Measurements from ENCODE around the gene CYSRT1.

Gene CYSRT1

DNA sequence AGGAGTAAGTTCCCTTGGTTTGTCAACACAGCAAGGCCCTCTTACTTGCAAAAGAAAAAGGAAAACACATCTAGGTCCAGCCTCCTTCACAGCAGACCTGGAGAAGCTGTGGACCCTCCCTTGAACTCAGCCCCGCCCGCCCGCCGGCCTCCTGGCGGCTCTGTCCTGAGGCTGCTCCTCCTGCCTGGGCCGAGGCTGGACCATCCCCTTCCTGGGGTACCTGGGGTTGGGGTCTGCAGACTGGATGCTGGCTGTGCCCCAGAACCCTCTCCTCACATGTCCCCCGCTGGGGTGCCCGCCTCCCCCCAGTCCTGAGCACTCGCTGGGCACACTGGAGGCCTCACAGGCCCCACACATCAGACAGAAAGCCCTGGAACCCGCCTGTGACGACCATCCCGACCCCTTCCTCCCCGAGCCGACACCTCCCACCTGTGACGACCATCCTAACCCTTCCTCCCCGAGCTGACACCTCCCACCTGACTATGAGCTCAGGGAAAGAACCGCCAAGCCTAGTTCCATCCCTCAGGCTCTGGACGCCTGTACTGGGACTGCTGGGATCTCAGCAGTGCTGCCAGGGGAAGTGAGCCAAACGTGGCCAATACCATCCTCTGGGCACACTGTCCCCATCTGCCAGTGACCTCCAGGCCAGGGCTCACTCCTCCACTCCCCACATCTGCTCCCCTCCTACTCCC, 45.9 kb upstream of the CYSRT1 start:
- H3K27ac Mint-ChIP-seq: no peak overlapping the region
- peaks cover 19% of the 10 kb centered on the region for H3K36me3 Mint-ChIP-seq (ENCODE audit: low read depth)
- TF ChIP-seq, protein P1, sequence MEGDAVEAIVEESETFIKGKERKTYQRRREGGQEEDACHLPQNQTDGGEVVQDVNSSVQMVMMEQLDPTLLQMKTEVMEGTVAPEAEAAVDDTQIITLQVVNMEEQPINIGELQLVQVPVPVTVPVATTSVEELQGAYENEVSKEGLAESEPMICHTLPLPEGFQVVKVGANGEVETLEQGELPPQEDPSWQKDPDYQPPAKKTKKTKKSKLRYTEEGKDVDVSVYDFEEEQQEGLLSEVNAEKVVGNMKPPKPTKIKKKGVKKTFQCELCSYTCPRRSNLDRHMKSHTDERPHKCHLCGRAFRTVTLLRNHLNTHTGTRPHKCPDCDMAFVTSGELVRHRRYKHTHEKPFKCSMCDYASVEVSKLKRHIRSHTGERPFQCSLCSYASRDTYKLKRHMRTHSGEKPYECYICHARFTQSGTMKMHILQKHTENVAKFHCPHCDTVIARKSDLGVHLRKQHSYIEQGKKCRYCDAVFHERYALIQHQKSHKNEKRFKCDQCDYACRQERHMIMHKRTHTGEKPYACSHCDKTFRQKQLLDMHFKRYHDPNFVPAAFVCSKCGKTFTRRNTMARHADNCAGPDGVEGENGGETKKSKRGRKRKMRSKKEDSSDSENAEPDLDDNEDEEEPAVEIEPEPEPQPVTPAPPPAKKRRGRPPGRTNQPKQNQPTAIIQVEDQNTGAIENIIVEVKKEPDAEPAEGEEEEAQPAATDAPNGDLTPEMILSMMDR (IDR thresholded peaks at IDR 0.05; ENCODE audit: unreplicated experiment in 3 of 3): no peak
- H3K4me1 Mint-ChIP-seq: no peaks in the 10 kb centered on the region
- no peak overlapping the region for H3K4me3 Mint-ChIP-seq
- H3K27me3 Mint-ChIP-seq (ENCODE audit: low read depth): peaks cover 11% of the 10 kb centered on the region
- H3K9me3 Mint-ChIP-seq: no peaks in the 10 kb centered on the region

DNA sequence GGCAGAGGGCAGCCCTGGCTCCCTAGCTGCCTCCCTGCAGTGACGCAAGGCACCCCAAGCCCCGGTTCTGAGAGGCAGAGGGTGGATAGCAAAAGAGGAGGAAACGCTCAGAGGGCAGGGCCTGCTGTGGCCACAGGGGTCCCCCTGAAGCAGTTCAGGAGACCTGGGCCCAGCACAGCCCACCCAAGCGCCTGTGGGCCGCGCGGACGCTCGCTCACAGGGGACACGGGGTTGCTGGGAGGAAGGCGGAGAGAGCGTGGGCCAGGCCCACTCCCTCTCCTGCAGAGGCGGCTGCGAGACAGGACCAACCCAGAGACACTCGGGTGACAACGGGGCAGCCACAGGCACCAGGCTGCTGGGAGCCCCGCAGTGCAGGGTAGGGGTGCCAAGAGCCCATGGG, 45.2 kb upstream of the CYSRT1 start:
- TF ChIP-seq, protein P1 (IDR thresholded peaks at IDR 0.05; ENCODE audit: unreplicated experiment in 3 of 3): no peak
- H3K36me3 Mint-ChIP-seq (ENCODE audit: low read depth): peaks cover 24% of the 10 kb centered on the region
- H3K4me1 Mint-ChIP-seq: no peaks in the 10 kb centered on the region
- no peaks in the 10 kb centered on the region for H3K9me3 Mint-ChIP-seq
- peaks cover 11% of the 10 kb centered on the region for H3K27me3 Mint-ChIP-seq (ENCODE audit: low read depth)
- no peak overlapping the region for H3K4me3 Mint-ChIP-seq
- H3K27ac Mint-ChIP-seq: no peak overlapping the region

DNA sequence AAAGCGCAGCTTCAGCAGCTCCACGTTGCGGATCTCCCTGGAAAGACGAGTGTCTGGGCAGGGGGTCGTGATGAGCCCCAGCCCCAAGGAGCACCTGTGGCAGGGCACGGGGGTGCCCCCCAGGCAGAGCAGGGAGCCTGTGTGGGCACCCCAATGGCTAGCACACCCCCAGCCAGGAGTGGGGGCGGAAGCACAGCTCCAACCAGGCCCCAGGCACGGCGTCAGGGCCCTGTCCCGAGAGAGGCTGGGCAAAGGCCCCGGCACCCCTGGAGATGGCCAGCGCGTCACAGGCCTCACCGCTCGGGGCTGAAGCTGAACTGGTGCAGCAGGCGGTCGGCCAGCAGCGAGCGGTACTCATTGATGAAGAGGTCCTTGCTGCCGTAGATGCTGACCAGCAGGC, 44.5 kb upstream of the CYSRT1 start:
- Mint-ChIP-seq H3K36me3 (ENCODE audit: low read depth) (peaks cover 24% of the 10 kb centered on the region), H3K27me3 (ENCODE audit: low read depth) (peaks cover 7% of the 10 kb centered on the region), H3K27ac (no peak overlapping the region), H3K4me3 (no peak overlapping the region), H3K4me1 (no peaks in the 10 kb centered on the region), H3K9me3 (no peaks in the 10 kb centered on the region)
- TF ChIP-seq, protein P1 (IDR thresholded peaks at IDR 0.05; ENCODE audit: unreplicated experiment in 3 of 3): no peak

DNA sequence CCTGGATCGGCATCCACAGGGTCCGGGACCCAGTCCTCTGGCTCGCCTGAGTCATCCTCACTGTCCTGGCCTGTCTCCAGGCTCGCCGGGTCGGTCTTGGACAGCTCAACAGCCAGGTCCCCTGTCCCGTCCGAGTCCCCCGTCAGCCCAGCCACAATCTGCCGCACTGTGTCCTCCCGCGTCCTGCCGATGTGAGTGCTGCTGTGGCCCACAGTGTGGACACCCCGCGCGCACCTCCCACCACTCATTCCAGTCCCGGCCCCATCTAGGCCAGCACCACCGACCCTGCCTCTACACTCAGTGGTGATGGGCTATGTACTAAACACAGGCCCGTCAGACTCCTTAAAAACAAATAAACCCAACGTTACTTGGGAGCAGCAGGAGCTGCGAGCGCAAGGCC, 43.3 kb upstream of the CYSRT1 start:
- Mint-ChIP-seq H3K36me3 (ENCODE audit: low read depth) (peaks cover 22% of the 10 kb centered on the region), H3K27me3 (ENCODE audit: low read depth) (peaks cover under 1% of the 10 kb centered on the region), H3K9me3 (no peaks in the 10 kb centered on the region), H3K4me1 (peaks cover 2% of the 10 kb centered on the region), H3K4me3 (no peak overlapping the region), H3K27ac (no peak overlapping the region)
- TF ChIP-seq, protein P1 (IDR thresholded peaks at IDR 0.05; ENCODE audit: unreplicated experiment in 3 of 3): no peak

DNA sequence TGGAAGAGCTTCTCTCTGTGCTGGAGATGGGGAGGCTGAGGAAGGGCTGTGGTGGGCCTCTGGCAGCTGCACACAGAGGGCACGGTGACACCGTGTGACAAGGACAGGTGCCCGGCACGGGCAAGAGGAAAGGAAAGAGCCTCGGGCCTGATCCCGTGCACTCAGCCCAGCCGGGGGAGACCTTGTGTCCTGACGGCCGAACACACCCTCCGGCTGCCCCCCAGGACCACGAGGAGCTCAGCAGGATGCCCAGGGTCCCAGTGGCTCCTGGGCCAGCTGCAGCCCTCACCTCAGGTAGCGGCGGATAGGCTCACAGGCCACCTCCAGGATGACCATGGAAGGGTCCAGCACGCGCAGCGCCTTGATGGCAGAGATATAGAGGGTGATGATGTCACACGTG, 42.1 kb upstream of the CYSRT1 start:
- Mint-ChIP-seq H3K4me3 (no peak overlapping the region), H3K27ac (no peak overlapping the region), H3K9me3 (no peaks in the 10 kb centered on the region), H3K4me1 (peaks cover 13% of the 10 kb centered on the region), H3K27me3 (ENCODE audit: low read depth) (no peaks in the 10 kb centered on the region), H3K36me3 (ENCODE audit: low read depth) (peaks cover 14% of the 10 kb centered on the region)
- TF ChIP-seq, protein P1 (IDR thresholded peaks at IDR 0.05; ENCODE audit: unreplicated experiment in 3 of 3): no peak

DNA sequence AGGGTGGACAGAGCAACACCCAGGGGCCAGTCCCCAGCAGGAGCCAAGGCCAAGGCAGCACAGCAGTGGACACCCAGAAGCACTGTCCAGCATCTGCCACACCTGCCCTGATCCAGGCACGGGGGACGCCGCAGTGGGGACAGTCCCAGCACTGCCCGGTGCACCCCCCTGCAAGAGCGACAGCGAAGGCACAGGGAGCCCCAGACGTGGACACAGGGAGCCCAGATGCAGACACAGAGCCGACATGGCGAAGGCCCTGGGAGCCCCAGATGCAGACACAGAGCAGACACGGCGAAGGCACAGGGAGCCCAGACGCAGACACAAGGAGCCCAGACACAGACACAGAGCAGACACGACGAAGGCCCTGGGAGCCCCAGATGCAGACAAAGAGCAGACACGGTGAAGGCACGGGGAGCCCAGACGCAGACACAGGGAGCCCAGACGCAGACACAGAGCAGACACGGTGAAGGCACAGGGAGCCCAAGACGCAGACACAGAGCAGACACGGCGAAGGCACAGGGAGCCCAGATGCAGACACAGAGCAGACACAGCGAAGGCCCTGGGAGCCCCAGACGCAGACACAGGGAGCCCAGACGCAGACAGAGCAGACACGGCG, 40.9 kb upstream of the CYSRT1 start:
- peaks cover 14% of the 10 kb centered on the region for H3K36me3 Mint-ChIP-seq (ENCODE audit: low read depth)
- TF ChIP-seq, protein P1 (IDR thresholded peaks at IDR 0.05; ENCODE audit: unreplicated experiment in 3 of 3): no peak
- H3K9me3 Mint-ChIP-seq: no peaks in the 10 kb centered on the region
- no peak overlapping the region for H3K27ac Mint-ChIP-seq
- H3K4me3 Mint-ChIP-seq: peak overlapping the region; percentile 46 to 78 (median 71)
- no peaks in the 10 kb centered on the region for H3K27me3 Mint-ChIP-seq (ENCODE audit: low read depth)
- peaks cover 17% of the 10 kb centered on the region for H3K4me1 Mint-ChIP-seq
